H9 (cell line): ENCODE data around the gene AKR1B15. TPM values are rescaled to one million over a fixed set of nuclear protein-coding genes. Genes with fewer than 3 reads are reported as not detected.

ENCODE experiments used
- DNase-seq: peaks from one replicate; pipeline ENCODE4 v3.0.0-alpha.2; 2017
- H2AFZ ChIP-seq: one replicate; pipeline ENCODE4 v1.6.1; 2013; ENCODE audit warnings: mild to moderate bottlenecking, low read length, control low read depth, moderate library complexity
- H2AK5ac ChIP-seq: 2 replicates; pipeline ENCODE4 v1.6.1; 2013; ENCODE audit warnings: low read length, control low read depth, mixed read lengths; ENCODE audit not compliant: insufficient read length
- H2BK120ac ChIP-seq: one replicate; pipeline ENCODE4 v1.6.1; 2013; ENCODE audit warnings: low read depth, mild to moderate bottlenecking, low read length, control low read depth, inconsistent platforms; ENCODE audit not compliant: poor library complexity, severe bottlenecking
- H2BK12ac ChIP-seq: 2 replicates; pipeline ENCODE4 v1.6.1; 2013; ENCODE audit warnings: low read length, control low read depth, mixed read lengths, low read depth; ENCODE audit not compliant: insufficient read length
- H2BK15ac ChIP-seq: 2 replicates; pipeline ENCODE4 v1.6.1; 2013; ENCODE audit warnings: low read depth, low read length, control low read depth
- H2BK20ac ChIP-seq: one replicate; pipeline ENCODE4 v1.6.1; 2013; ENCODE audit warnings: low read depth, mild to moderate bottlenecking, low read length, control low read depth, inconsistent platforms; ENCODE audit not compliant: poor library complexity, severe bottlenecking
- H2BK5ac ChIP-seq: 2 replicates; pipeline ENCODE4 v1.6.1; 2013; ENCODE audit warnings: low read length, control low read depth, mixed read lengths; ENCODE audit not compliant: insufficient read length
- H3K14ac ChIP-seq: 2 replicates; pipeline ENCODE4 v1.6.1; 2013; ENCODE audit warnings: low read length, control low read depth; ENCODE audit not compliant: insufficient read depth
- H3K18ac ChIP-seq: 2 replicates; pipeline ENCODE4 v1.6.1; 2013; ENCODE audit warnings: low read depth, mild to moderate bottlenecking, mixed read lengths, low read length, control low read depth; ENCODE audit not compliant: insufficient read length
- H3K23ac ChIP-seq: 2 replicates; pipeline ENCODE4 v1.6.1; 2013; ENCODE audit warnings: low read length, control low read depth, mixed read lengths, low read depth; ENCODE audit not compliant: insufficient read length
- H3K23me2 ChIP-seq: 2 replicates; pipeline ENCODE4 v1.6.1; 2013; ENCODE audit warnings: low read depth, mild to moderate bottlenecking, mixed read lengths, low read length, control low read depth; ENCODE audit not compliant: insufficient read length, poor library complexity, severe bottlenecking
- H3K27ac ChIP-seq: 2 replicates; pipeline ENCODE4 v1.5.1; 2013; ENCODE audit warnings: low read length, control low read depth, mixed read lengths, low read depth; ENCODE audit not compliant: insufficient read length
- H3K27me3 ChIP-seq: 2 replicates; pipeline ENCODE4 v1.6.1; 2013; ENCODE audit warnings: low read length, control low read depth, inconsistent platforms; ENCODE audit not compliant: insufficient read depth
- H3K4ac ChIP-seq: 2 replicates; pipeline ENCODE4 v1.6.1; 2013; ENCODE audit warnings: low read depth, mild to moderate bottlenecking, control low read depth, inconsistent platforms, low read length, moderate library complexity
- H3K4me1 ChIP-seq: 2 replicates; pipeline ENCODE4 v1.6.1; 2013; ENCODE audit warnings: low read length, control low read depth, inconsistent platforms; ENCODE audit not compliant: insufficient read depth
- H3K4me2 ChIP-seq: 2 replicates; pipeline ENCODE4 v1.6.1; 2013; ENCODE audit warnings: low read length, control low read depth, mixed read lengths; ENCODE audit not compliant: insufficient read length, insufficient read depth
- H3K56ac ChIP-seq: 2 replicates; pipeline ENCODE4 v1.6.1; 2013; ENCODE audit warnings: low read depth, mild to moderate bottlenecking, mixed read lengths, low read length, control low read depth; ENCODE audit not compliant: insufficient read length
- H3K79me1 ChIP-seq: 2 replicates; pipeline ENCODE4 v1.6.1; 2013; ENCODE audit warnings: low read depth, mild to moderate bottlenecking, moderate library complexity, low read length, control low read depth, inconsistent platforms; ENCODE audit not compliant: insufficient read depth, poor library complexity, severe bottlenecking
- H3K79me2 ChIP-seq: 2 replicates; pipeline ENCODE4 v1.6.1; 2013; ENCODE audit warnings: low read length, control low read depth, inconsistent platforms; ENCODE audit not compliant: insufficient read depth
- H3K9ac ChIP-seq: 2 replicates; pipeline ENCODE4 v1.6.1; 2013; ENCODE audit warnings: low read length, control low read depth, mixed read lengths; ENCODE audit not compliant: insufficient read length; ENCODE audit errors: extremely low read depth
- H3K9me3 ChIP-seq: one replicate; pipeline ENCODE4 v1.6.1; 2013; ENCODE audit warnings: low read depth, low read length, inconsistent platforms; ENCODE audit not compliant: control insufficient read depth
- H3T11ph ChIP-seq: one replicate; pipeline ENCODE4 v1.6.1; 2013; ENCODE audit warnings: mild to moderate bottlenecking, low read length, control low read depth, inconsistent platforms
- H4K20me1 ChIP-seq: one replicate; pipeline ENCODE4 v1.6.1; 2013; ENCODE audit not compliant: control insufficient read depth, insufficient read length, insufficient read depth
- H4K5ac ChIP-seq: 2 replicates; pipeline ENCODE4 v1.6.1; 2013; ENCODE audit warnings: low read depth, mild to moderate bottlenecking, mixed read lengths, low read length, control low read depth; ENCODE audit not compliant: insufficient read length
- H4K8ac ChIP-seq: replicated peaks from 2 replicates; pipeline ENCODE4 v1.6.1; 2013; ENCODE audit warnings: low read length, control low read depth, mixed read lengths, low read depth; ENCODE audit not compliant: insufficient read length
- H4K91ac ChIP-seq: 2 replicates; pipeline ENCODE4 v1.6.1; 2013; ENCODE audit warnings: low read depth, mild to moderate bottlenecking, moderate library complexity, mixed read lengths, low read length, control low read depth; ENCODE audit not compliant: insufficient read length
- H3K27ac Mint-ChIP-seq, 3 experiments: 2 replicates in 2 of 3; 3 replicates in 1 of 3; pipeline ENCODE4 v1.8.0; 2020 to 2021; ENCODE audit warnings: mixed read lengths in 3 of 3, mild to moderate bottlenecking in 1 of 3, moderate library complexity in 1 of 3
- H3K27me3 Mint-ChIP-seq: 2 replicates; pipeline ENCODE4 v1.8.0; 2021; ENCODE audit warnings: low read depth, mild to moderate bottlenecking, moderate library complexity, mixed read lengths
- H3K36me3 Mint-ChIP-seq, 3 experiments: 2 replicates in 2 of 3; 3 replicates in 1 of 3; pipeline ENCODE4 v1.8.0; 2020 to 2021; ENCODE audit warnings: low read depth in 3 of 3, mixed read lengths in 3 of 3; ENCODE audit not compliant: insufficient read depth in 1 of 3
- H3K4me1 Mint-ChIP-seq, 2 experiments: 2 replicates each; pipeline ENCODE4 v1.8.0; 2020; ENCODE audit warnings: mixed read lengths in 2 of 2
- H3K4me3 Mint-ChIP-seq, 2 experiments: 2 replicates in 1 of 2; 3 replicates in 1 of 2; pipeline ENCODE4 v1.8.0; 2020 to 2021; ENCODE audit warnings: mild to moderate bottlenecking in 2 of 2, mixed read lengths in 2 of 2, moderate library complexity in 1 of 2
- H3K9me3 Mint-ChIP-seq, 2 experiments: 2 replicates in 1 of 2; 3 replicates in 1 of 2; pipeline ENCODE4 v1.8.0; 2020; ENCODE audit warnings: mild to moderate bottlenecking in 2 of 2, mixed read lengths in 2 of 2, moderate library complexity in 1 of 2
- CTCF ChIP-seq: fragments of 200-600 bp; sonication (generic); conservative IDR thresholded peaks from 3 replicates; pipeline ENCODE4 v1.8.0; 2021; ENCODE audit warnings: antibody characterized with exemption, mild to moderate bottlenecking
- WGBS: extraction: QIAGEN DNeasy Blood & Tissue Kit; methylation state at CpG from one replicate; pipeline ENCODE4 v1.1.7; 2013; ENCODE audit warnings: missing lambda C conversion rate, low lambda C conversion rate, mixed read lengths; ENCODE audit not compliant: insufficient read length; ENCODE audit errors: extremely low coverage; 5-methylcytosine and 5-hydroxymethylcytosine counted together
- total RNA-seq: library from RNA; stranded (reverse); gene quantifications from 2 replicates; pipeline ENCODE4 v1.2.1, GENCODE V29; 2021

AKR1B15 gene
- total RNA-seq, 1 experiment from 2014 or later: not detected

- Mint-ChIP-seq H3K36me3 (no peaks in the 10 kb centered on the region), H3K27me3 (peaks cover 21% of the 10 kb centered on the region), H3K27ac (no peak overlapping the region; a peak in 1 of 7 replicates), H3K9me3 (no peaks in the 10 kb centered on the region; a peak in 1 of 5 replicates), H3K4me1 (no peaks in the 10 kb centered on the region), H3K4me3 (no peak overlapping the region)
- no peaks in the 10 kb centered on the region for H3K27me3 ChIP-seq
- H3K23me2 ChIP-seq: no peaks in the 10 kb centered on the region
- H3K4me2 ChIP-seq: no peak overlapping the region
- H3K4ac ChIP-seq: no peak overlapping the region
- H2BK5ac ChIP-seq: no peak overlapping the region
- no peak overlapping the region for H3K23ac ChIP-seq
- no peaks in the 10 kb centered on the region for H3K4me1 ChIP-seq
- no peak overlapping the region for H4K5ac ChIP-seq
- H2BK20ac ChIP-seq: no peak overlapping the region
- no peak overlapping the region for H3K14ac ChIP-seq
- no peak overlapping the region for H2AK5ac ChIP-seq
- WGBS: no CpG with 5 or more reads among the region's 2 CpGs
- no peak overlapping the region for H2BK120ac ChIP-seq
- no peaks in the 10 kb centered on the region for H3K9me3 ChIP-seq
- H3K79me1 ChIP-seq: no peaks in the 10 kb centered on the region
- no peaks in the 10 kb centered on the region for H3K79me2 ChIP-seq
- H3K27ac ChIP-seq: no peak overlapping the region
- no peak overlapping the region for H2BK12ac ChIP-seq
- no peak overlapping the region for H3K9ac ChIP-seq
- no peak overlapping the region for H3K56ac ChIP-seq
- H2BK15ac ChIP-seq: no peak overlapping the region
- H3T11ph ChIP-seq: no peak overlapping the region
- no peak overlapping the region for H4K8ac ChIP-seq
- no peak for DNase-seq
- no peak for TF ChIP-seq CTCF
- no peak overlapping the region for H2AFZ ChIP-seq
- H4K91ac ChIP-seq: no peak overlapping the region
- H4K20me1 ChIP-seq: no peaks in the 10 kb centered on the region
- H3K18ac ChIP-seq: no peak overlapping the region
These were observed 63.3 kb downstream of the AKR1B15 start for GRCh38 chr7:134612197-134612596.
